Progenitor cell of endocrine pancreas (in vitro differentiated cells): ENCODE data around the gene STEAP1B. TPM values are rescaled to one million over a fixed set of nuclear protein-coding genes. Genes with fewer than 3 reads are reported as not detected.
"Not testable (repeated sequence)": the region's sequence is repeated elsewhere in the genome, so short reads cannot be mapped to it uniquely, and the experiment has no call there.

Source experiments
- DNase-seq: peaks from one replicate; pipeline ENCODE4 v3.0.0; 2021; ENCODE audit warnings: low spot score; ENCODE audit not compliant: unreplicated experiment
- H3K27ac Mint-ChIP-seq: 2 replicates; pipeline ENCODE4 v1.8.0; 2021; ENCODE audit warnings: mild to moderate bottlenecking, moderate library complexity, mixed read lengths
- H3K27me3 Mint-ChIP-seq: 2 replicates; pipeline ENCODE4 v1.8.0; 2021; ENCODE audit warnings: mixed read lengths
- H3K36me3 Mint-ChIP-seq: 2 replicates; pipeline ENCODE4 v1.8.0; 2022; ENCODE audit warnings: mixed read lengths; ENCODE audit not compliant: insufficient read depth
- H3K4me1 Mint-ChIP-seq: 2 replicates; pipeline ENCODE4 v1.8.0; 2021; ENCODE audit warnings: low read depth, mixed read lengths
- H3K4me3 Mint-ChIP-seq: 2 replicates; pipeline ENCODE4 v1.8.0; 2021; ENCODE audit warnings: low read depth, mild to moderate bottlenecking, moderate library complexity, mixed read lengths
- H3K9me3 Mint-ChIP-seq: 2 replicates; pipeline ENCODE4 v1.8.0; 2021; ENCODE audit warnings: low read depth, mixed read lengths
- CTCF ChIP-seq: fragments of 200-600 bp; sonication (generic); IDR thresholded peaks from one replicate; pipeline ENCODE4 v1.5.0; 2021; ENCODE audit warnings: antibody characterized with exemption, mild to moderate bottlenecking; ENCODE audit not compliant: unreplicated experiment
- total RNA-seq: library from RNA; stranded (reverse); gene quantifications from 2 replicates; pipeline ENCODE4 v1.2.1, GENCODE V29; 2021

Gene STEAP1B
- total RNA-seq, 1 donor from 2014 or later = 0.89 TPM

- Mint-ChIP-seq H3K4me1 (peaks cover 8% of the 10 kb centered on the region), H3K27me3 (no peaks in the 10 kb centered on the region), H3K27ac (no peak overlapping the region), H3K9me3 (peaks cover 7% of the 10 kb centered on the region), H3K4me3 (no peak overlapping the region), H3K36me3 (no peaks in the 10 kb centered on the region)
- DNase-seq = no peak
- no peak for TF ChIP-seq CTCF
Observed at GRCh38 chr7:22435720-22436119, 64.3 kb downstream of the STEAP1B start.

- peaks cover 8% of the 10 kb centered on the region for H3K4me1 Mint-ChIP-seq
- H3K9me3 Mint-ChIP-seq = peaks cover 7% of the 10 kb centered on the region
- TF ChIP-seq CTCF = no peak
- H3K36me3 Mint-ChIP-seq = no peaks in the 10 kb centered on the region
- H3K4me3 Mint-ChIP-seq = no peak overlapping the region
- H3K27me3 Mint-ChIP-seq = no peaks in the 10 kb centered on the region
- DNase-seq = no peak
- H3K27ac Mint-ChIP-seq = no peak overlapping the region
Observed at GRCh38 chr7:22435105-22435504, 64.9 kb downstream of the STEAP1B start.

- no peak for TF ChIP-seq CTCF
- Mint-ChIP-seq H3K27ac (peak overlapping the region; percentile 6), H3K27me3 (no peaks in the 10 kb centered on the region), H3K9me3 (peaks cover 7% of the 10 kb centered on the region), H3K4me3 (no peak overlapping the region), H3K36me3 (no peaks in the 10 kb centered on the region), H3K4me1 (peaks cover 8% of the 10 kb centered on the region)
- no peak for DNase-seq
Observed at GRCh38 chr7:22433710-22434460, 66.1 kb downstream of the STEAP1B start.

GRCh38 chr7:22433165-22433700 is 66.8 kb downstream of the STEAP1B start:
- H3K4me1 Mint-ChIP-seq, H3K27ac Mint-ChIP-seq, H3K36me3 Mint-ChIP-seq, DNase-seq, H3K4me3 Mint-ChIP-seq, H3K27me3 Mint-ChIP-seq, H3K9me3 Mint-ChIP-seq: not testable (repeated sequence)

GRCh38 chr7:22432203-22432718 is 67.7 kb downstream of the STEAP1B start:
- H3K9me3 Mint-ChIP-seq = peaks cover 2% of the 10 kb centered on the region
- H3K27me3 Mint-ChIP-seq = peaks cover 3% of the 10 kb centered on the region
- no peak for DNase-seq
- H3K4me1 Mint-ChIP-seq = peaks cover 8% of the 10 kb centered on the region
- no peak for TF ChIP-seq CTCF
- H3K4me3 Mint-ChIP-seq = no peak overlapping the region
- H3K27ac Mint-ChIP-seq = no peak overlapping the region
- H3K36me3 Mint-ChIP-seq = no peaks in the 10 kb centered on the region

GRCh38 chr7:22430457-22430856 is 69.5 kb downstream of the STEAP1B start:
- no peak for DNase-seq
- Mint-ChIP-seq H3K27ac (no peak overlapping the region), H3K4me3 (no peak overlapping the region), H3K4me1 (peaks cover 8% of the 10 kb centered on the region), H3K36me3 (no peaks in the 10 kb centered on the region), H3K27me3 (peaks cover 6% of the 10 kb centered on the region), H3K9me3 (no peaks in the 10 kb centered on the region)
- TF ChIP-seq CTCF = no peak
